Kidney epithelial cell (primary cell): ENCODE data around the gene UTS2B. TPM values are rescaled to one million over a fixed set of nuclear protein-coding genes. Genes with fewer than 3 reads are reported as not detected.

Experiments
- DNase-seq: peaks from one replicate; pipeline ENCODE4 v3.0.0-alpha.2; 2010; ENCODE audit warnings: low read depth
- H3K27me3 ChIP-seq: 2 replicates; pipeline ENCODE4 v1.6.0; 2011; ENCODE audit warnings: low read length; ENCODE audit not compliant: control insufficient read depth, insufficient read depth
- H3K36me3 ChIP-seq: 2 replicates; pipeline ENCODE4 v1.5.1; 2011; ENCODE audit warnings: low read length; ENCODE audit not compliant: control insufficient read depth, insufficient read depth
- H3K4me3 ChIP-seq: 2 replicates; pipeline ENCODE4 v1.5.1; 2011; ENCODE audit warnings: low read depth, mild to moderate bottlenecking, control low read depth, low read length
- CTCF ChIP-seq: IDR thresholded peaks from 2 replicates; pipeline ENCODE4 v1.5.1; 2011; ENCODE audit warnings: mild to moderate bottlenecking, moderate library complexity, low read length, control low read depth, inconsistent platforms; ENCODE audit not compliant: insufficient read depth, poor library complexity, severe bottlenecking
- total RNA-seq: library from RNA; depleted of rRNA; stranded (reverse); fragments of >200 nt; gene quantifications from 2 replicates; pipeline ENCODE4 v1.2.3, GENCODE V29; 2015

The UTS2B gene
- total RNA-seq, 1 donor from 2014 or later: 0.46 TPM

- no peak for TF ChIP-seq CTCF
- H3K36me3 ChIP-seq: no peaks in the 10 kb centered on the region
- H3K4me3 ChIP-seq: no peak overlapping the region
- no peaks in the 10 kb centered on the region for H3K27me3 ChIP-seq
- DNase-seq: no peak
Measured at GRCh38 chr3:191268737-191269136, 61.6 kb downstream of the UTS2B start.

- DNase-seq: no peak
- H3K27me3 ChIP-seq: no peaks in the 10 kb centered on the region
- no peaks in the 10 kb centered on the region for H3K36me3 ChIP-seq
- no peak overlapping the region for H3K4me3 ChIP-seq
- no peak for TF ChIP-seq CTCF
Measured at GRCh38 chr3:191263850-191264249, 66.5 kb downstream of the UTS2B start.

- H3K4me3 ChIP-seq: no peak overlapping the region
- no peak for DNase-seq
- no peak for TF ChIP-seq CTCF
- no peaks in the 10 kb centered on the region for H3K27me3 ChIP-seq
- H3K36me3 ChIP-seq: no peaks in the 10 kb centered on the region
Measured at GRCh38 chr3:191263365-191263764, 67.0 kb downstream of the UTS2B start.

GRCh38 chr3:191262650-191263049 is 67.7 kb downstream of the UTS2B start:
- Histone ChIP-seq H3K36me3 (no peaks in the 10 kb centered on the region), H3K4me3 (no peak overlapping the region), H3K27me3 (no peaks in the 10 kb centered on the region)
- TF ChIP-seq CTCF: no peak
- no peak for DNase-seq

GRCh38 chr3:191261304-191261638 is 69.1 kb downstream of the UTS2B start:
- DNase-seq: no peak
- Histone ChIP-seq H3K36me3 (no peaks in the 10 kb centered on the region), H3K4me3 (no peak overlapping the region), H3K27me3 (no peaks in the 10 kb centered on the region)
- no peak for TF ChIP-seq CTCF

- no peak for DNase-seq
- H3K27me3 ChIP-seq: no peaks in the 10 kb centered on the region
- TF ChIP-seq CTCF: no peak
- no peak overlapping the region for H3K4me3 ChIP-seq
- H3K36me3 ChIP-seq: no peaks in the 10 kb centered on the region
Measured at GRCh38 chr3:191260431-191261303, 69.7 kb downstream of the UTS2B start.
